Choroid plexus epithelial cell (primary cell): Measurements from ENCODE around the gene TCF12.

Source experiments
- DNase-seq: peaks from one replicate; pipeline ENCODE4 v3.0.0-alpha.2; 2010; ENCODE audit warnings: low read depth
- H3K4me3 ChIP-seq: 2 replicates; pipeline ENCODE4 v1.5.1; 2011; ENCODE audit warnings: low read depth, mild to moderate bottlenecking, control low read depth, low read length, moderate library complexity
- TF ChIP-seq, protein P1 (sequence below): conservative IDR thresholded peaks from 2 replicates; pipeline ENCODE4 v1.5.1; 2011; ENCODE audit warnings: low read depth, mild to moderate bottlenecking, control low read depth, inconsistent platforms, low read length, moderate library complexity

Gene TCF12

DNA sequence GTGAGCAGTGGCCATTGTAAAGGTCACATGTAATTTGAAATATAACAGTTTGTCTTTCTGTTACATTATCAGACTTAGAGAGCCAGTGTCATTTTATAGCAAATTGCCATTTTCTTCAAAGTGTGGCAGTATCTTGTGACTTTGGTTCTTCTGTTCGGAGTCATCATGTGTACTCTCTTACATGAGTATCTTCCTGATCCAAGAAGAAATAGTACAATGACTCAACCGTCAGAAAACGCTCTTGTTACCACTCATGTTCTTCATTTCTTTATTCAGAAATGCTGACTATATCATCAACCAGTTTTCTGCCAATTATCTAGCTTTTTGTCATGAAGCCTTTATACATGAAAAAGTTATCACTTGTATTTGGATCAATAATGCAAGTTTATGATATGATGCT is 364.2 kb downstream of the TCF12 start:
- DNase-seq = no peak
- no peak overlapping the region for H3K4me3 ChIP-seq
- TF ChIP-seq, protein P1, sequence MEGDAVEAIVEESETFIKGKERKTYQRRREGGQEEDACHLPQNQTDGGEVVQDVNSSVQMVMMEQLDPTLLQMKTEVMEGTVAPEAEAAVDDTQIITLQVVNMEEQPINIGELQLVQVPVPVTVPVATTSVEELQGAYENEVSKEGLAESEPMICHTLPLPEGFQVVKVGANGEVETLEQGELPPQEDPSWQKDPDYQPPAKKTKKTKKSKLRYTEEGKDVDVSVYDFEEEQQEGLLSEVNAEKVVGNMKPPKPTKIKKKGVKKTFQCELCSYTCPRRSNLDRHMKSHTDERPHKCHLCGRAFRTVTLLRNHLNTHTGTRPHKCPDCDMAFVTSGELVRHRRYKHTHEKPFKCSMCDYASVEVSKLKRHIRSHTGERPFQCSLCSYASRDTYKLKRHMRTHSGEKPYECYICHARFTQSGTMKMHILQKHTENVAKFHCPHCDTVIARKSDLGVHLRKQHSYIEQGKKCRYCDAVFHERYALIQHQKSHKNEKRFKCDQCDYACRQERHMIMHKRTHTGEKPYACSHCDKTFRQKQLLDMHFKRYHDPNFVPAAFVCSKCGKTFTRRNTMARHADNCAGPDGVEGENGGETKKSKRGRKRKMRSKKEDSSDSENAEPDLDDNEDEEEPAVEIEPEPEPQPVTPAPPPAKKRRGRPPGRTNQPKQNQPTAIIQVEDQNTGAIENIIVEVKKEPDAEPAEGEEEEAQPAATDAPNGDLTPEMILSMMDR = no peak

DNA sequence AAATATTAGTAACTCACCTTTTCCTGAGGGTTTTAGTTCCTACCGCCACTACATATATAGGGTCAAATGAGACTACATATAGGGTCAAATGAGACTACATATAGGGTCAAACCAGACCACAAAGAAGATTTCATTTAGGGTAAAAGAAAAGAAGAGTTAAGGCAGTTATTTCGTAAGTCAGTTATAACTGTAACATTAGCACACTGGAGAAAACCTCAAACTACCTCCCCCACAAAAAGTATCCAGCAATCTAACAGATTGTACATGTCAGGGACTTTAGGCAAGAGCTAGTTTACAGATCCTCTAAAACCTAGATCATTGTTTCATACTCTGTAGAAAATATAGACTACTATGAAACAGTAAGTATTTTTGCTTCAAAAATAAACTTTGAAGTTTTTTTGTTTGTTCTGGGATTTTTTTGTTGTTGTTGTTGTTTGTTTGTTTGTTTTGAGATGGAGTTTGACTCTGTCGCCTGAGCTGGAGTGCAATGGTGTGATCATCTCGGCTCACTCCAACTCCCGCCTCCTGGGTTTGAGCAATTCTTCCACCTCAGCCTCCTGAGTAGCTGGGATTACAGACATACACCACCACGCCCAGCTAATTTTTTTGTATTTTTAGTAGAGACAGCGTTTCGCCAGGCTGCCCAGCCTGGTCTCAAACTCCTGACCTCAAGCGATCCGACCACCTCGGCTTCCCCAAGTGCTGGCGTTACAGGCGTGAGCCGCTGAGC is 365.5 kb downstream of the TCF12 start:
- TF ChIP-seq, protein P1 = no peak
- peak; percentile 50 for DNase-seq
- H3K4me3 ChIP-seq = no peak overlapping the region

DNA sequence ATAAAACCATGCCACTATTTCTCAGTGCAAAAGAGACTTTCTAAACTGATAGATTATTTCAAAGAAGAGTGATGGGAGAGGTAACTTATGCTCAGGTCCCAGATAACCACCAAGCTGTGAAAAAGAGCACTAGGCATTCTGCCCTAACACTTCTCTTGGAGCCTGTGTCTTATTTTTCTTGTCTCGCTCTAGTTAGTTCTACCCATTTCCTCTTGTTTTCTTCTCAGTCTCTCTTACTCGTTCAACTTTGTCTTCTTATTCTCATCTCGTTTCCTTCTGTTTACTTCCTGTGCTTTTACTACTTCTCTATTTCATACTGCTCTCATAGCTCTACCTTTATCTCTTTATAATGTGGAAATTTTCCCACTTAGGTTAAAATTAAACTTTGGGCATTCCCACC is 366.1 kb downstream of the TCF12 start:
- no peak overlapping the region for H3K4me3 ChIP-seq
- no peak for DNase-seq
- TF ChIP-seq, protein P1 = no peak

DNA sequence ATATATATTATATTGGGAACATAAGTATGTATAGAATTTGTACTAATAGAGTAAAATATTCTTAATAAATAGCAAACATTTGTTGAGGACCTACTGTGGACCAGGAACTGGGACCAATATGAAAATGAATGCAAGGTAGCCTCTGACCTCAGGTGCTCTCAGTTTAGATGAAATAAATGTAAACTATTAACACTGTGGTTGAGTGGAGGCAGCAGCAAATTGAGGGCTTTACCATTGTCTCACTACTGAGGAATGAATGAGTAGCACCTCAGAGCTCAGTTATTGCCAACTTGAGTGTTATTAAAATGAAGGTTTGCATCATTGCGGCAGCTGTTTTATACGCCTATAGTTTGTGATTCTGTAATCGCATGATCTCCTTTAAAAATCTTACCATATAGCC is 366.9 kb downstream of the TCF12 start:
- no peak overlapping the region for H3K4me3 ChIP-seq
- TF ChIP-seq, protein P1 = no peak

DNA sequence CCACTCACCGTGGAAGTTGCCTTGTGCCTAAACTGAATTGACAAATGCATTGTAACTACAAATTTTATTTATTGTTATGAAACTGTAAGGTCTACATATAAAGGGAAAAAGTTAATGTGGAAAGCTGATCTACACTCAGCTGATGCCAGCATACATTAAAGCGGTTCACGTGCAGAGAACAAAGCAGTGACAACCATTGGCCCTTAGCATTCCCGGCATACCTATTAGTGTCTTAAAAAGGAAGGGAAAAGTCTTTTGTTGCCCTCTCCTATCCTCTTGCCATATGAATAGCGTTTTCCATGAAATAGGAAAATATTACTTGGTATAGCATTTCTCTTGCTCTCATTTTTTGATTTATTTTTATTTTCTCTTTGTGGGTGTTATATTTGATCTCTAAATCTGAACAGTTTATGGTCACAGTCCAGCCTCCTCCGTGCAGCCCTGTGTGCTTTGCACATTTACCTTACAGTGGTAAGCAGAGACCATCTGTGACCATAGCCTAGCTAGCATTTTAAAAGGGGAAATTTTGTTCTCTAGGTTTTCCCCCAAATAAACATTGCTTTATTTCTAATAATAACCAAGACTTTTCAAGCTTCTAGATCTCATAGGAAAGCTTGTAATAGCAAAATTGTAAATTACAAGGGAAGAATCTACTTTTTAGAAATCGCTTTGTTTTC is 368.1 kb downstream of the TCF12 start:
- no peak overlapping the region for H3K4me3 ChIP-seq
- no peak for DNase-seq
- TF ChIP-seq, protein P1 = no peak

More for the DNA sequence above, 366.9 kb downstream of the TCF12 start:
- no peak for DNase-seq

DNA sequence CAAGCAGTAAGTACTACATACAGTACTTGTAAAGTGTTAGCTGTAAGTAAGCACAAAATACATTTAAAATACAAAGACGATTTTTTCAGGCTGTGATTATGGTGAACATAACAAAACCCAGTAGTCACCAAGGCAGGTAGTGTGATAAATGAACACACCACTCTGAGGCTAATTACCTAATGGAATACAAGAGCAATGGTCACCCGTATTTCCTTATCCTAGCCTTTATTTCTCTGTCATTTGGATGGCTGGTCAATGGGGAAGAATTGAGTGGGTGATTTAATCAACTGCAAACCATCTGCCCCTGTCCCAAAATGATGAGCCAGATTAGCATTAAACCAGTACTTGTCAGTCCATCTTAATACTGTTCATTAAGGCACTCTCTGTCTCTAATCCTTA is 368.7 kb downstream of the TCF12 start:
- no peak for DNase-seq
- TF ChIP-seq, protein P1 = no peak
- H3K4me3 ChIP-seq = no peak overlapping the region
